Measurements from ENCODE around the gene ALKBH3. TPM values are rescaled to one million over a fixed set of nuclear protein-coding genes. Genes with fewer than 3 reads are reported as not detected.

ALKBH3 gene
- total RNA-seq, 1 donor from 2014 or later, result 27.3 TPM

DNA sequence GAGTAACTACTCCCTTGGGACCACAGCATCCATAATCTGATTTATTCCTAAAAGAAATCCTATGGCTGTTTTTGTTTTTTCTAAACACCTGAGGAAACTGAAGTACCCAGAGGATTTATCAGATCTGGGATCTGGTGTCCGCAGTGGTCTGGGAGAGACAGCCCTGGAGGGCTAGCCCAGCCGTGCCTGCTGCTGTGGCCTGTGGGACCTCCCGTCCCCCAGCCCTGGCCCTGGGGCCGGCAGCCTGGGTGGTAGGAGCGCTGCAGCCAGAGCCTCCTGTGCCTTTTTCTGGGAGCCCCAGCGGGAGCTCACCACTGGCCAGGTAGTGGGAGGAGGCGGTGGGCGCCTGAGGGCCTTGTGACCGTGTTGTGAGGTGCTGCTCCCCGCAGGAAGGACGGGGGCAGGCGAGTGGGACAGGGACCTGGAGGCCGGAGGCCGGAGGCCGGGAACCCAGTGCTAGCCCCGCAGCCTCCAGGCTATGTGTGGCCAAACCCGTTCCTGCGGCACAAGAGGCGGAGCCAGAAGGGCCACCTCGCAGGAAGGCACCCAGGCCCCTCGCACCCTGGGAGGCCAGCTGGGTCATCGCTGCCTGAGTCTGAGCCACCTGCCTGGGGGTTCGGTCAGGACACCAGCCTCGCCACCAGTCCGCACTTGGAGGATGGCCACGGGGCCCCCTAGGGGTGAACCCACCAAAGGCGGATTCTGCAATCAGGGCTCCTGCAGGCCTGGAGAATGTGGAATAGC, 43.7 kb downstream of the ALKBH3 start:
- TF ChIP-seq CTCF (conservative IDR thresholded peaks at IDR 0.05; ENCODE audit: low read depth, low read length), result peak; percentile 14
- DNase-seq (ENCODE audit: low read depth), result no peak
- no peak overlapping the region for H3K4me3 ChIP-seq (ENCODE audit: low read depth, low read length)

GRCh38 chr11:43925063-43925931, 44.7 kb downstream of the ALKBH3 start:
- DNase-seq (ENCODE audit: low read depth), result no peak
- TF ChIP-seq CTCF (conservative IDR thresholded peaks at IDR 0.05; ENCODE audit: low read depth, low read length), result no peak
- H3K4me3 ChIP-seq (ENCODE audit: low read depth, low read length), result no peak overlapping the region

DNA sequence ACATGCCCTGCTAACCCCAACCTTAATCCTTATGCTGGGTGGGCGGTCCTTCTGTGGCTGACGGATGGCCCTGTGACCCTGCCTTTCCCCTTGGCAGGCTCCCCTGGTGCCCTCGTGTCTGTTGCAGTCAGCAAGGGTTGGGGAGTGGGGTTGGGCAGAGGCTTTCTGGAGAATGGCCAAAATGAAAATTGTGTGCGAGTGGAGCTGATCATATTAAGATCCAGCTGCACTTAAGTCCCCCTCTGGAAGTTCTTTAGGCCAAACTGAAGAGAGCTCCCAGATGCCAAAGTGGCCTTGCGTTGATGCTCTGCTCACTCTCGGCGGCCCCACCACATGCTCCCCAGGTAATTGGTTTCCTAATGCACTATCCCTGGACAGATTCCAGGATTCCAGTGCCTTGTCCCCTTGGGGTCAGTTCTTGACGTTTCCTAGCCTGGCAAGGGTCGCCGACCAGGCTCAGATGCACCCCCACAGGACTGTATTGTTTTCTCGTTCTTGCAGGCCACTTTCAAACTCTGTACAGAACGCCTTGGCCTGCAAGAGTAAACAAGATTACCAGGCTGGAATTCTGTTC, 45.4 kb downstream of the ALKBH3 start:
- no peak for DNase-seq (ENCODE audit: low read depth)
- no peak overlapping the region for H3K4me3 ChIP-seq (ENCODE audit: low read depth, low read length)
- TF ChIP-seq CTCF (conservative IDR thresholded peaks at IDR 0.05; ENCODE audit: low read depth, low read length), result no peak

- TF ChIP-seq CTCF (conservative IDR thresholded peaks at IDR 0.05; ENCODE audit: low read depth, low read length), result no peak
- no peak overlapping the region for H3K4me3 ChIP-seq (ENCODE audit: low read depth, low read length)
- DNase-seq (ENCODE audit: low read depth), result no peak
Measured at GRCh38 chr11:43927070-43927469, 46.4 kb downstream of the ALKBH3 start.

DNA sequence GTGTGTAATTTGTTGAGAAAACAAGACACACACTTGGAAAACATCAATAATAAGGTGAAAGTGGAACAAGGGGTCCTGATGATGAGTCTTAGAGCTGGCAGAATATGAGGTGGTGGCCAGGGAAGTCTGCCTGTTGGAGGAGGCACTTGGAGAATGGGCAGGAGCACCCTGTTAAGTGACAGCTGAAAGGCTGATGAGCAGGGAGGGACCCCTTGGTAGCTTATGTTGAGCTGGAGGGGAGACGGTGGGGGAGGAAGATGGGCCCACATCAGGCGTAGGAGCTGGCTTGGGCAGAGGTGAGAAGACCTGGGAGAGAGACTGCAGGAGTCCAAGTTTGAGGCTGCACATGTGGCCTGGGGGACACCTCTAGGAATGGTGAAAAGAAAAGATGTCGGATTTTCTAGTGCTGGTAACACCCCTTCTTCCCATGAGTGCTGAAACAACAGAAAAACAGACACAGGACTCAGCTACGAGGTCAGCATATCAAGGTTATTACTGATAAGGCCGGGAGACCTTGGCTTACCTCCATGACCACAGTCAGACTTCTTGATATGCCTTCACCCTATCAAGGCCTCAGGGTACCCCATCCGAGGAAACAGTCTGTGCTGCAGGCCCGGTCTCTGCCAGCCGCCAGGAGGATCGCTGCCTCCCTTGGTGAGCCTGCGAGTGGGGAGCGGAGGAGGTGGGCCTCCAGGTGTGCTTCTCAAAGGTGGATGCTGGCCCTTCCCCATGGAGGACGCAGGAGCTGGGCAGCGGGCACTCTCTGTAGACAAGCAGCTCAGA, 47.5 kb downstream of the ALKBH3 start:
- no peak for DNase-seq (ENCODE audit: low read depth)
- TF ChIP-seq CTCF (conservative IDR thresholded peaks at IDR 0.05; ENCODE audit: low read depth, low read length), result no peak
- H3K4me3 ChIP-seq (ENCODE audit: low read depth, low read length), result no peak overlapping the region

GRCh38 chr11:43928721-43929120, 48.1 kb downstream of the ALKBH3 start:
- no peak for DNase-seq (ENCODE audit: low read depth)
- no peak for TF ChIP-seq CTCF (conservative IDR thresholded peaks at IDR 0.05; ENCODE audit: low read depth, low read length)
- no peak overlapping the region for H3K4me3 ChIP-seq (ENCODE audit: low read depth, low read length)

Measured in epithelial cell of proximal tubule (primary cell).